HFFc6 (cell line): ENCODE measurements around the gene KRT6A. TPM values are rescaled to one million over a fixed set of nuclear protein-coding genes. Genes with fewer than 3 reads are reported as not detected.

ENCODE experiments used
- DNase-seq: peaks from one replicate; pipeline ENCODE4 v3.0.0-alpha.2; 2018
- H3K27ac Mint-ChIP-seq: 2 replicates; pipeline ENCODE4 v1.8.0; 2020; ENCODE audit warnings: mild to moderate bottlenecking, mixed read lengths
- H3K27me3 Mint-ChIP-seq: 2 replicates; pipeline ENCODE4 v1.8.0; 2021; ENCODE audit warnings: mild to moderate bottlenecking, moderate library complexity, mixed read lengths; ENCODE audit not compliant: insufficient read depth
- H3K36me3 Mint-ChIP-seq: 2 replicates; pipeline ENCODE4 v1.8.0; 2021; ENCODE audit warnings: low read depth, mixed read lengths
- H3K4me1 Mint-ChIP-seq: 2 replicates; pipeline ENCODE4 v1.8.0; 2020; ENCODE audit warnings: low read depth, mixed read lengths
- H3K4me3 Mint-ChIP-seq: 2 replicates; pipeline ENCODE4 v1.8.0; 2020; ENCODE audit warnings: mild to moderate bottlenecking, moderate library complexity, mixed read lengths
- H3K9me3 Mint-ChIP-seq: 2 replicates; pipeline ENCODE4 v1.8.0; 2020; ENCODE audit warnings: mild to moderate bottlenecking, mixed read lengths
- CTCF ChIP-seq: fragments of 200-600 bp; sonication (generic); IDR thresholded peaks from 2 replicates; pipeline ENCODE4 v1.5.0; 2021; ENCODE audit warnings: antibody characterized with exemption, mild to moderate bottlenecking
- total RNA-seq, 6 experiments: library from RNA; stranded (reverse); fragmentation: NEBNext Ultra II Directional; extraction: Animal tissue kit (Norgen Biotek cat#: 25700); gene quantifications; 2 replicates in 1 of 6; 3 replicates in 5 of 6; pipeline ENCODE4 v1.2.3, GENCODE V29; 2021

Gene KRT6A
- total RNA-seq, 6 experiments from 2014 or later, result not detected

GRCh38 chr12:52498946-52499345, 5.9 kb upstream of the KRT6A start:
- no peak overlapping the region for H3K27ac Mint-ChIP-seq
- DNase-seq, result no peak
- H3K27me3 Mint-ChIP-seq, result peaks cover 17% of the 10 kb centered on the region
- no peak overlapping the region for H3K4me3 Mint-ChIP-seq
- no peaks in the 10 kb centered on the region for H3K36me3 Mint-ChIP-seq
- TF ChIP-seq CTCF, result no peak
- H3K4me1 Mint-ChIP-seq, result peaks cover 27% of the 10 kb centered on the region
- no peaks in the 10 kb centered on the region for H3K9me3 Mint-ChIP-seq

DNA sequence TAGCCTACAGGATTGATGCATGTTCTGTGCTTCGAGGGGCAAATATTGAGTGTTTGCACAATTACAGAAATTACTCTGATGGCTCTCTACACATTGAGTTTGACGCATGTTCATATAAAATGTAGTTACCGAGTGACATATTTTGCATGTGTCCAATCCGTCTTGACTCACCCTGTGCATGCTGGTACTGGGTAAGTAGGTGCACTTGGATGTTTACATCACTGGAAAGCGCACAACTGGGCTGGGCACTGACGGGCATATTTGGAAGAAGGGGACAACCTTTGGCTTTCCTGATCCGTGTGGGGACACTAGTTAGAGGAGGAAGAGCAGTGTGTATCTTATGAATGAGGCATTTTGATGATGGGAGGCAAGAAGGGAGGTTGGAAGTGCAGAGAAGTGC, 4.9 kb upstream of the KRT6A start:
- Mint-ChIP-seq H3K4me3 (no peak overlapping the region), H3K36me3 (no peaks in the 10 kb centered on the region), H3K9me3 (no peaks in the 10 kb centered on the region), H3K27ac (no peak overlapping the region), H3K27me3 (peaks cover 24% of the 10 kb centered on the region), H3K4me1 (peaks cover 27% of the 10 kb centered on the region)
- no peak for DNase-seq
- TF ChIP-seq CTCF, result no peak

- Mint-ChIP-seq H3K9me3 (no peaks in the 10 kb centered on the region), H3K4me3 (no peak overlapping the region; the same call in 1 of the 2 replicates), H3K36me3 (no peaks in the 10 kb centered on the region), H3K27ac (peak overlapping the region; percentile 51; the same call in 1 of the 2 replicates), H3K4me1 (peaks cover 27% of the 10 kb centered on the region), H3K27me3 (peaks cover 33% of the 10 kb centered on the region)
- peak; percentile 53 for DNase-seq
- TF ChIP-seq CTCF, result no peak
These were observed 3.6 kb upstream of the KRT6A start for GRCh38 chr12:52496590-52497071.

GRCh38 chr12:52496054-52496453, 3.0 kb upstream of the KRT6A start:
- DNase-seq, result no peak
- Mint-ChIP-seq H3K4me1 (peaks cover 27% of the 10 kb centered on the region), H3K4me3 (peak overlapping the region; percentile 6; the same call in 1 of the 2 replicates), H3K27me3 (peaks cover 35% of the 10 kb centered on the region), H3K36me3 (no peaks in the 10 kb centered on the region), H3K27ac (peak overlapping the region; percentile 51; the same call in 1 of the 2 replicates), H3K9me3 (no peaks in the 10 kb centered on the region)
- no peak for TF ChIP-seq CTCF

DNA sequence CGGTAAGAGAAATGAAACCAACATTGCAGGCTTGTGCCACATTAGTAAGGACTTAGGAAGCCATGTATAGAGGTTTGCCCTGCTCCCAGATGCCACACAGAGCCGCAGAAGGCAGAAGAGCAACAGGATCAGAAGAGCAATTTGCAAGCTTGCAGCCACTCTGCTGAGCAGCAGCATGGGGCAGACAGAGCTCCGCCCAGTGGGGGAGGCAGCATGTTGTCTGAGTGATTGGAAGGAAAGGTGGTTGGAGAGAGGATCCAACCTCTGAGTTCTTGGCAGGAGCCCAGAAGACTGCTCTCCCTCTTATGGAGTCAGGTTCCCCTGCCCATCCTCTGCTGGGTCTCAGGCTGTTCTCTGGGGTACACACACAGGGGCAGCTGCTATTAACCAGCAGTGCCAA, 2.3 kb upstream of the KRT6A start:
- DNase-seq, result no peak
- H3K4me3 Mint-ChIP-seq, result no peak overlapping the region
- H3K4me1 Mint-ChIP-seq, result peaks cover 27% of the 10 kb centered on the region
- no peaks in the 10 kb centered on the region for H3K9me3 Mint-ChIP-seq
- no peak for TF ChIP-seq CTCF
- no peak overlapping the region for H3K27ac Mint-ChIP-seq
- no peaks in the 10 kb centered on the region for H3K36me3 Mint-ChIP-seq
- peaks cover 39% of the 10 kb centered on the region for H3K27me3 Mint-ChIP-seq

DNA sequence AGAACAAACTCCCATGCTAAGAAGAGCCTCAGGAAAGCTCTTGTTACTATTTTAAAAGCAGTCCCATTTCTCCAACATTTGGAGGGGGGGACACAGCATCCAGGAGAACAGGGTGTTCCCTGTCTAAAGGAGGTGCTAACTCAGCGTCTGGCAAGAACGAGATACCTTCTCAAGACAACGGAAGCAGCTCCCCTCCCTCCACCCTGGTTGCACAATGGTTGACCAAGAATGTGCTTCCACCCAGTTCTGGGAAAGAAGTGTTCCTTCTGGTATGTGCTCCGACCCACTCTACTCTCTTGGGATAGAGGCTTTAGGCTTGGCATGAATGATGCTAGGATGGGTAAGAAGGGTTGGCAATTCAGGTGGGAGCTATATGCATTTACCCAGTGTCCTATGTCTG, 1.5 kb upstream of the KRT6A start:
- no peak for DNase-seq
- H3K27me3 Mint-ChIP-seq, result peaks cover 46% of the 10 kb centered on the region
- H3K9me3 Mint-ChIP-seq, result no peaks in the 10 kb centered on the region
- H3K4me1 Mint-ChIP-seq, result peaks cover 27% of the 10 kb centered on the region
- no peak overlapping the region for H3K4me3 Mint-ChIP-seq
- no peak for TF ChIP-seq CTCF
- H3K36me3 Mint-ChIP-seq, result no peaks in the 10 kb centered on the region
- H3K27ac Mint-ChIP-seq, result no peak overlapping the region
